Measurements from ENCODE around the gene PBX1. TPM values are rescaled to one million over a fixed set of nuclear protein-coding genes. Genes with fewer than 3 reads are reported as not detected.
A peak's percentile ranks its signal among the peaks of the same experiment; 100 is the strongest.

Gene PBX1
- total RNA-seq, 1 experiment from 2014 or later = 102 TPM

DNA sequence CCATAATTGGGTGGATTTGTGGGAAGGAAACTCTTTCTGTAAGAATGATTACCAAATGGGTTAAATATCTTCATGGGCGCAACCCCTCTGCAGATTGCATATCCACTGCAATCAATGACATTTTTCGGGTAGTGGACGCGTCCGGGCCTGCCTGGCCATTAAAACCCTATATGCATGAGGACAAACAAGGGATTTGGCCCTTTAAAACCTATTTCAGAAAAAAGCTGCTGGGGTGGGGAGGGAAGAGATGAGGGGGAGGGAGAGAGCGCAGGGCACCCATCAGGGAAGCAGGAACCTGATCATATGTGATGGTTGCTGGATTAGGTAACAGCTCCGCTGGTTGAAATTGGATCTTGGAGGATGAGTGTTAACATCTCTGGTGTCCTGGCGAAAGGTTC is 228.8 kb downstream of the PBX1 start:
- Mint-ChIP-seq H3K9me3 (no peaks in the 10 kb centered on the region), H3K27me3 (ENCODE audit: low read depth) (no peaks in the 10 kb centered on the region), H3K36me3 (peaks cover 5% of the 10 kb centered on the region), H3K27ac (peak overlapping the region; percentile 95), H3K4me1 (peaks cover 50% of the 10 kb centered on the region), H3K4me3 (peak overlapping the region; percentile 44; the same call in 1 of the 2 replicates)
- ATAC-seq = peak; percentile 8; the same call in 1 of the 2 replicates
- CTCF ChIA-PET = interaction anchor here (0.5 to 2.9 kb wide), 36 partner anchors 8 to 621 kb away, joined by 3 to 43 read pairs (median 4); partner anchors contain the start of gene PBX1
- POLR2A ChIA-PET = interaction anchor here (0.7 to 1.6 kb wide), 3 partner anchors 168 to 1379 kb away, joined by 3 to 6 read pairs (median 4); no protein-coding TSS in a partner anchor
- TF ChIP-seq JUN (CRISPR knock-in tag; IDR thresholded peaks at IDR 0.05) (no peak), IRF2 (CRISPR knock-in tag; IDR thresholded peaks at IDR 0.05; ENCODE audit: borderline replicate concordance, low read depth) (no peak), ZNF317 (CRISPR knock-in tag; IDR thresholded peaks at IDR 0.05; ENCODE audit: borderline replicate concordance, low read depth) (no peak), MYBL2 (CRISPR knock-in tag; IDR thresholded peaks at IDR 0.05) (no peak), ATF2 (CRISPR knock-in tag; IDR thresholded peaks at IDR 0.05; ENCODE audit: borderline replicate concordance, low read depth) (no peak), ZNF416 (CRISPR knock-in tag; IDR thresholded peaks at IDR 0.05) (no peak), KAT7 (CRISPR knock-in tag; IDR thresholded peaks at IDR 0.05; ENCODE audit: borderline replicate concordance) (no peak), SP1 (CRISPR knock-in tag; conservative IDR thresholded peaks at IDR 0.05) (no peak), OVOL2 (CRISPR knock-in tag; IDR thresholded peaks at IDR 0.05; ENCODE audit: borderline replicate concordance) (no peak), GRHL2 (CRISPR knock-in tag; IDR thresholded peaks at IDR 0.05; ENCODE audit: insufficient replicate concordance, severe bottlenecking) (no peak), ELF4 (CRISPR knock-in tag; IDR thresholded peaks at IDR 0.05; ENCODE audit: low read depth) (no peak), ZNF532 (CRISPR knock-in tag; IDR thresholded peaks at IDR 0.05; ENCODE audit: borderline replicate concordance) (no peak), FOXK1 (CRISPR knock-in tag; IDR thresholded peaks at IDR 0.05) (no peak), NFYB (CRISPR knock-in tag; conservative IDR thresholded peaks at IDR 0.05; ENCODE audit: low read depth) (no peak), NR2C2 (CRISPR knock-in tag; IDR thresholded peaks at IDR 0.05) (no peak), ETV6 (CRISPR knock-in tag; IDR thresholded peaks at IDR 0.05) (no peak)
- TF ChIP-seq, protein P1, sequence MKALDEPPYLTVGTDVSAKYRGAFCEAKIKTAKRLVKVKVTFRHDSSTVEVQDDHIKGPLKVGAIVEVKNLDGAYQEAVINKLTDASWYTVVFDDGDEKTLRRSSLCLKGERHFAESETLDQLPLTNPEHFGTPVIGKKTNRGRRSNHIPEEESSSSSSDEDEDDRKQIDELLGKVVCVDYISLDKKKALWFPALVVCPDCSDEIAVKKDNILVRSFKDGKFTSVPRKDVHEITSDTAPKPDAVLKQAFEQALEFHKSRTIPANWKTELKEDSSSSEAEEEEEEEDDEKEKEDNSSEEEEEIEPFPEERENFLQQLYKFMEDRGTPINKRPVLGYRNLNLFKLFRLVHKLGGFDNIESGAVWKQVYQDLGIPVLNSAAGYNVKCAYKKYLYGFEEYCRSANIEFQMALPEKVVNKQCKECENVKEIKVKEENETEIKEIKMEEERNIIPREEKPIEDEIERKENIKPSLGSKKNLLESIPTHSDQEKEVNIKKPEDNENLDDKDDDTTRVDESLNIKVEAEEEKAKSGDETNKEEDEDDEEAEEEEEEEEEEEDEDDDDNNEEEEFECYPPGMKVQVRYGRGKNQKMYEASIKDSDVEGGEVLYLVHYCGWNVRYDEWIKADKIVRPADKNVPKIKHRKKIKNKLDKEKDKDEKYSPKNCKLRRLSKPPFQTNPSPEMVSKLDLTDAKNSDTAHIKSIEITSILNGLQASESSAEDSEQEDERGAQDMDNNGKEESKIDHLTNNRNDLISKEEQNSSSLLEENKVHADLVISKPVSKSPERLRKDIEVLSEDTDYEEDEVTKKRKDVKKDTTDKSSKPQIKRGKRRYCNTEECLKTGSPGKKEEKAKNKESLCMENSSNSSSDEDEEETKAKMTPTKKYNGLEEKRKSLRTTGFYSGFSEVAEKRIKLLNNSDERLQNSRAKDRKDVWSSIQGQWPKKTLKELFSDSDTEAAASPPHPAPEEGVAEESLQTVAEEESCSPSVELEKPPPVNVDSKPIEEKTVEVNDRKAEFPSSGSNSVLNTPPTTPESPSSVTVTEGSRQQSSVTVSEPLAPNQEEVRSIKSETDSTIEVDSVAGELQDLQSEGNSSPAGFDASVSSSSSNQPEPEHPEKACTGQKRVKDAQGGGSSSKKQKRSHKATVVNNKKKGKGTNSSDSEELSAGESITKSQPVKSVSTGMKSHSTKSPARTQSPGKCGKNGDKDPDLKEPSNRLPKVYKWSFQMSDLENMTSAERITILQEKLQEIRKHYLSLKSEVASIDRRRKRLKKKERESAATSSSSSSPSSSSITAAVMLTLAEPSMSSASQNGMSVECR (CRISPR knock-in tag; IDR thresholded peaks at IDR 0.05; ENCODE audit: borderline replicate concordance) = no peak
- TF ChIP-seq, protein P2, sequence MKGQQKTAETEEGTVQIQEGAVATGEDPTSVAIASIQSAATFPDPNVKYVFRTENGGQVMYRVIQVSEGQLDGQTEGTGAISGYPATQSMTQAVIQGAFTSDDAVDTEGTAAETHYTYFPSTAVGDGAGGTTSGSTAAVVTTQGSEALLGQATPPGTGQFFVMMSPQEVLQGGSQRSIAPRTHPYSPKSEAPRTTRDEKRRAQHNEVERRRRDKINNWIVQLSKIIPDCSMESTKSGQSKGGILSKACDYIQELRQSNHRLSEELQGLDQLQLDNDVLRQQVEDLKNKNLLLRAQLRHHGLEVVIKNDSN (CRISPR knock-in tag; IDR thresholded peaks at IDR 0.05) = no peak
- DNase-seq (ENCODE audit: low spot score) = no peak
